GM18858 (cell line): ENCODE data around the gene NEUROD2.

Experiments used
- ATAC-seq: cut with Tn5 transposase; IDR thresholded peaks from one replicate; pipeline ENCODE4 v1.9.1; 2021; ENCODE audit not compliant: unreplicated experiment

NEUROD2 gene

GRCh38 chr17:39581759-39582085 lies 26.0 kb downstream of the NEUROD2 start:
- ATAC-seq, result no peak

GRCh38 chr17:39581071-39581758 lies 26.5 kb downstream of the NEUROD2 start:
- no peak for ATAC-seq

GRCh38 chr17:39580082-39580468 lies 27.6 kb downstream of the NEUROD2 start:
- no peak for ATAC-seq

- no peak for ATAC-seq
Measured at GRCh38 chr17:39579318-39580081, 28.2 kb downstream of the NEUROD2 start.

GRCh38 chr17:39578272-39578671 lies 29.4 kb downstream of the NEUROD2 start:
- no peak for ATAC-seq

- no peak for ATAC-seq
Measured at GRCh38 chr17:39576187-39576586, 31.5 kb downstream of the NEUROD2 start.

- no peak for ATAC-seq
Measured at GRCh38 chr17:39573447-39574298, 34.0 kb downstream of the NEUROD2 start.

- no peak for ATAC-seq
Measured at GRCh38 chr17:39572121-39572520, 35.6 kb downstream of the NEUROD2 start.

- ATAC-seq, result no peak
Measured at GRCh38 chr17:39569126-39569525, 38.6 kb downstream of the NEUROD2 start.

- ATAC-seq, result no peak
Measured at GRCh38 chr17:39568702-39569101, 39.0 kb downstream of the NEUROD2 start.

GRCh38 chr17:39566094-39566850 lies 41.4 kb downstream of the NEUROD2 start:
- no peak for ATAC-seq

- ATAC-seq, result no peak
Measured at GRCh38 chr17:39564211-39564848, 43.4 kb downstream of the NEUROD2 start.

- no peak for ATAC-seq
Measured at GRCh38 chr17:39563476-39563875, 44.2 kb downstream of the NEUROD2 start.

GRCh38 chr17:39562976-39563375 lies 44.7 kb downstream of the NEUROD2 start:
- ATAC-seq, result no peak

- no peak for ATAC-seq
Measured at GRCh38 chr17:39562395-39562794, 45.3 kb downstream of the NEUROD2 start.

GRCh38 chr17:39556423-39556822 lies 51.3 kb downstream of the NEUROD2 start:
- no peak for ATAC-seq

GRCh38 chr17:39555368-39555767 lies 52.4 kb downstream of the NEUROD2 start:
- no peak for ATAC-seq
